RPMI8226 (cell line): Measurements from ENCODE around the gene NUP62.

ENCODE experiments used
- DNase-seq: peaks from one replicate; pipeline ENCODE4 v3.0.0-alpha.2; 2015

The NUP62 gene

DNA sequence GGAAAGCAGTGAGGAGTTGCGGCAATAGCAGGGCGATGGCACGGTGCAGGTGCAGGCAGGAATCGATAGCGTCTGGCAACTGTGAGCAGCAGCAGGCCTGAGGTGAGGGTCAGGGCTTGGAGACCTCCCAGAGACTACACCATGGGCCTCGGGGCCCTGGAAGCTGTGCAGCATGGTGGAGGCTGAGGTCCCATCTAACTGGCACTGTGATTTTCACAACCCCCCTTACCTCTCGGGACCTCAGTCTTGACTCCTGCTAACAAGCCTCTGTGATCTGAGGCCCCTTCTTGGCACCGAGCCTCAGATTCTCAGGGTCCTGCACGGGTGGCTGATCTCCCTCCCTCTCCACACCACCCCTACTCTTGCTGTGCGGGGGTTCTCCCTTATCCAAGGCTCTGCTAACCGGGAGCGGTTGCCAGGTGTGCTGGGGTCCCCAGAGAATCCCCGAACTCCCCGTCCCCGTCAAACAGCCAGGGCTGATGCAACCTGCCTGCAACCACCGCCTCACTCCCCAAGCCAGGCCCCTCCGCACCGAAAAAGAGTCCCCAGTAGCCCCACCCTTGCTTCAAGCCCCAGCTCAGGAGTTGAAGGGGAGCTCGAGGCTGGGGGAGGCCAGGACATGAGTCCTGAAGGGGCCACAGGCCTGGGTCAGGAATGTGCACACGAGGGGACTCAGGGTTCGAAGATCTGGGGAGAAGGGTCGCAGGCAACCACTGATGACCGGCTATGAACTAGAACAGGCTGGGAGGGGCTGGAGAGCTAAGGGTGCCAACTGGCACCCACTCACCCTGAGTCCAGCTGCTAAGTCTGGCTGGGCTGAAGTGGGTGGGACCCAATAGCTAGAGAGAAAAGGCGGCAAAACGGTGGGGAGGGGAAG lies 5.1 kb downstream of the NUP62 start:
- DNase-seq: no peak

DNA sequence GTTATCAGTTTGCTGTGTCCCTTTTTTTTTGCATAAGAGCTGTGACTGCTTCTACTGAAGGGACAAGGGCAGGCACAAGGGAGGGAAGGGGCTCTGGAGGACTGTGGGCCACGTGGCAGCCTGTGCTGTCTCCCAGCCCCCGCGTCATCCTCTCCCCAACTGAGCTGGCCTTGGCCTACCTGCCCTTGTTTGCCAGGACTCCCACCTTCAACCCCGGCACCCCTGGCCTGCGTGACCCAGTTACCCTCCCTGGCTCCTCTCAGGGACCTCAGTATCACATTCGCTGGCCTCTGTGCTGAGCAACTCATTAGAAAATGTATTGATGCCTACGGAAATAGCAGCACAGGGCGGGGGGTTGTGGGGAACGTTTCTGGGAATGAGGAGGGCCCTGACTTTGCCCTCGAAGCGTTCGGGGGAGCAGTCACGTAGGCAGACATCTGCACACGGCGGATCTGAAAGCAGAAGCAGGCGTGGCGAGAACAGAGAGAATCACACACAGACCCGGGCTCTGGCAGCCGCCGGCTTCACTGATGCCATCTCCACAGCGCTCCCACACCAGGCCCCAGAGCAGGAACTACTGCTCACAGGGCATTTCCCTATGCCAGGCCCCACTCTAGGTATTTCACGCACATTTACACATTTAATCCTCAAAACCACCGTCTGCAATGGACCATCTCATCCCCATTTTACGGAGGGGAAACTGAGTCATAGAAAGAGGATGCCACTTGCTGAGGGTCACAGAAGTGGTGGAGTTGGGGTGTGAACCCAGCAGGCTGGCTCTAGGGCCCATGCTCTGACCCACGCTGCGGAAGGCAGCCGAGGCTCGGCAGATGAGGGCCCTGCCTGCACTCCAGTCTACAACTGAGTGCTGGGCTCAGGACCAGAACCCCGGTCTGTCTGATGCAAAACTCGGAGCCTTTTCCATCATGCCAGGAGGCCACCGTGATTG lies 6.0 kb downstream of the NUP62 start:
- DNase-seq: no peak

DNA sequence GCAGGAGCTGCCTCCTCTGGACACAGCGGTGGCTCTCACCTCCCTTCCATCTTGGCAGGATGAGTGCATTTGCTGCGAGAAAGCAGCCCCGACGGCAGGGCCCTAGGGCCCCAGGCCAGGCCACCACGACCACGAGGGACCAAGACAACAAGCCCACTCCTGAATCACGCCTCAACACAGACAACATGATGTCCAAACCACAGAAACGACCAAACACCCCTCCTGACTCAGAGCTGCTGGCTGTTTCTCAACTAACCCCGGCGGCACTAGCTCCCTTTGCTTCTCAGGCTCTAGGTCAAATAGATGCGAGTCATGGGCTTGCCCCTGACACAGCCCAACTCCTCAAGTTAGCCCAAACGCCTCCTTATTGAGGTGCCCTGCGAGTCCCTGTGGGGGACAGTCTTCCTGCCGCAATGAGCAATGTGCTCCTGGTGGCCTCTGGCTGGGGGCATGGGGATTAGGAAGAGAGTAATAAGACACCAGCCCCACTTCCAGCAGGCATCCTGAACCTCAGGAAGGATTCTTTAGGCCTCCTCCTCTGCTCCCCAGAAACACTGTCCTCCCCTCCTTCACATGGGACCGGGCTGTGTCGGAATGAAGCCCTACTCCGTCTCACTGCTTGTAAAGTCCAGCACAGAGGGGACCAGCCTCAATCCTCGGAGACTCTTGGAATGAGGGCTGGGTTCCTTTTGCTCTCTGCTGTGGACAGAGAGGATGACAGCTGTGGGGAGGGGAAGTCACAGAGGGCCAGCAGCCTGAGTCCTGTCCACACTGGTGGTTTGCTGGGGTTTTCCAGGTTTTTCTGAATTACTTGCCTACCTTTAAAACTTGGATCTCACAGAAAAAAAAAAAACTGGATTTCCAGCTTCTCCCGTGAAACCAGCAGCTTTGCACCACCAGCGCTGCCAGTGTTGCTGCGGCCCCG lies 7.2 kb downstream of the NUP62 start:
- no peak for DNase-seq

DNA sequence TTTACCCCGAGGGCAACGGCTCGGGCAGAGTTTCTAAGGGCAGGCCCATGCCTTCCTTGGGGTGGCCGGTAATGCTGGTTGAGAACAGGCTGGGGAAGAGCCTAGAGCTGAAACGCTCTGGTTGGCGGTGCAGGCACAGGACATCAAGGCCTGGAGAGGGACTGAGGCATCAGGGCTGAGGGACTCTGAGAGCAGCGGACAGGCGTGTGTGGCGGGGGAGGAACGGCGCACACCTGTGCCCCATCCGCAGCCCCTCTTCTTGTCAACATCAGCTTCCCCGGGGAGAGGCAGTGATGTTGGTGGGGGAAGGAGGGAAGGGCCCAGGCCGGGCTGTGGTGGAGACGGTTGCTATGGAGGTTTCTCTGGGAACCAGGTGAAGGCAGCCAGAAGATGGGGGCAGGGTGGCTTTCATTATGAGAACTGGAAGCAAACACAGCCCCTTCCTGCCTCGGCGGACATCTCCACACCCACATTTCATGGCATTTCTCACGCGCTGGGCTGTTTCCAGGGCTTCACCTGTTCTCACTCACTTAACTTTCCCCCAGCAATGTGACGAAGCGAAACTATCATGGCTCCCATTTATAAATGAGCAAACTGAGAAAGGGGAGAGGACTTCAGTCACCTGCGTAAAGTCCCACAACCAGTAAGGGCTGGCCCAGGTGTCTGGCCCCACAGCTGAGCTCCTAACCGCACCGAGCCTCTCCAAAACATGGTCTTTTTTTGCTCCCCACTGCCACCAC lies 8.5 kb downstream of the NUP62 start:
- no peak for DNase-seq

DNA sequence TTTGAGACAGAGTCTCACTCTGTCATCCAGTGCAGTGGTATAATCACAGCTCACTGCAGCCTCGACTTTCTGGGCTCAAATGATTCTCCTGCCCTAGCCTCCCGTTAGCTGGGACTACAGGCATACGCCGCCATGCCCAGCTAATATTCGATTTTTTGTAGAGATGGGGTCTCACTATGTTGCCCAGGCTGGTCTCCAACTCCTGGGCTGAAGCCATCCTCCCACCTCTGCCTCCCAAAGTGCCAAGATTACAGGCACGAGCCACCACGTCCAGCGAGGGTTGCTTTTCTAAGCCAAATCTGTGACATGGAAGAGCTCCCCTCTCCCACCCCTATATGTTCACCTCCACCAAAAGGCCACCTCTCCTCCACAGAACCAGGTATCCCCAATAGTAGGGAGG lies 11.2 kb downstream of the NUP62 start:
- DNase-seq: no peak

- DNase-seq: no peak
These were observed 12.2 kb downstream of the NUP62 start for GRCh38 chr19:49916839-49917733.

DNA sequence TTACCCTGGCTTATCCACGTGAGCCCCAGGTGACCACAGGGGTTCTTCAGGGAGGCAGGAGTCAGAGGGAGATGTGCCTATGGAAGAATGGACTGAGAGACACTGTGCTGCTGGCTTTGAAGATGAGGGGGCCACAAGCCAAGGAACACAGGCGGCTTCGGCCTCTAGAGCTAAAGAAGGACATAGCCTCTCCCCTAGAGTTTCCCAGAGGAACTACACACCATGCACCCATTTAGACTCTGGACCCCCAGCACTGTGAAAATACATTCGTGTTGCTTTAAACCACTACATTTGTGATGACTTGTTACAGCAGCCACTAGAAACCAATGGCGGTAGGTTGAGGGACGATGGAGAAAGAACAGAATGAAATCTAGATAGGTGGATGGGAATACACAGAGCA lies 14.0 kb downstream of the NUP62 start:
- DNase-seq: no peak

DNA sequence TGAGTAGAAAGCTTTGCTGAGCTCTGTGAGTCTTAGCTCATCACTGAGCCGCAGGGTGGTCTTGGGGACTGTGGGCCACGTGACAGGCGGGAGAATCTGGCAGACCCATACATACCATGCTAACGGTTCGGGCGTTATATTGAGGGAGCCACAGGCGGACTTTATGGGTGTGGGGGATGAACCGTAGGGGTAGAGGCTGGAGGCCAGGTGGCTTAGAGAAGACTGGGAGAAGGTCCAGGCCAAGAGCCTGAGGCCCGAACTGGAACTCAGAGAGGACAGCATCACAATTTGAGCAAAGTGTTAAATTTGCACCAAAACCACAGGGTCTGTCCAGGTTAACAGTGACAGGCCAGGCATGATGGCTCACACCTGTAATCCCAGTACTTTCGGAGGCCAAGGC lies 15.6 kb downstream of the NUP62 start:
- no peak for DNase-seq

DNA sequence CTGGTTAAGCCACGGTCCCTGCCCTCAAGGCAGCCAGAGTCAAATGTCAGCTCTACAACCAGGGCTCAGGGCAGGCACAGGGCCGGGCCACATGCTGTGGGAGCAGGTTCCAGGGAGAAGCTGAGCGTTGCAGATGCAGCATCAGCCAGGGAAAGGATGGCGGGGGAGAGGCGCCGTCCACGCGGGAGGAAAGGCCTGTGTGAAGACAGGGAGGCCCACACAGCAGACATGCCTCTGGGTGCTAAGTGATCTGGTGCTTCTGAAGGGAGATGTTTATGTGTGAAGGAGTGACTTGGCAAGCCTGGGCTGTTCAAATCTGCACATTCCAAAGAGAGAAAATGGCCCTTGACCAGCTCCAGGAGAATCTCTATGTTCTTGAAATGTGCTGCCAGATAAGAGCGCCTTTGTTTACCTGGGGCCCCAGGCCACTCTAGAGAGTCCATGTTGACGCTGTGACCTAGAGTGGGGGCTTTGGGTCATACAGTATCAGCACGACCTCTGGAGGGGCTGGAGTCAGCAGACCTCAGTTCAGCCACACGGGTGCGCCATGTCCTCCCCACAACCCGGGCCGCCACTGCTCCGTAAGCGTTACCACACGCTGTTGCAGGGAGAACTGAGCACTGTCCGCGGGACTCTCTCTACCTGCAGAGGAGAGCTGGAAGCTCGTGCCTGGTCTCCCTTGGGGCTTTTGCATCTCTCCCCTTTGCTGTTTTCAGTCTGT lies 16.2 kb downstream of the NUP62 start:
- DNase-seq: no peak

DNA sequence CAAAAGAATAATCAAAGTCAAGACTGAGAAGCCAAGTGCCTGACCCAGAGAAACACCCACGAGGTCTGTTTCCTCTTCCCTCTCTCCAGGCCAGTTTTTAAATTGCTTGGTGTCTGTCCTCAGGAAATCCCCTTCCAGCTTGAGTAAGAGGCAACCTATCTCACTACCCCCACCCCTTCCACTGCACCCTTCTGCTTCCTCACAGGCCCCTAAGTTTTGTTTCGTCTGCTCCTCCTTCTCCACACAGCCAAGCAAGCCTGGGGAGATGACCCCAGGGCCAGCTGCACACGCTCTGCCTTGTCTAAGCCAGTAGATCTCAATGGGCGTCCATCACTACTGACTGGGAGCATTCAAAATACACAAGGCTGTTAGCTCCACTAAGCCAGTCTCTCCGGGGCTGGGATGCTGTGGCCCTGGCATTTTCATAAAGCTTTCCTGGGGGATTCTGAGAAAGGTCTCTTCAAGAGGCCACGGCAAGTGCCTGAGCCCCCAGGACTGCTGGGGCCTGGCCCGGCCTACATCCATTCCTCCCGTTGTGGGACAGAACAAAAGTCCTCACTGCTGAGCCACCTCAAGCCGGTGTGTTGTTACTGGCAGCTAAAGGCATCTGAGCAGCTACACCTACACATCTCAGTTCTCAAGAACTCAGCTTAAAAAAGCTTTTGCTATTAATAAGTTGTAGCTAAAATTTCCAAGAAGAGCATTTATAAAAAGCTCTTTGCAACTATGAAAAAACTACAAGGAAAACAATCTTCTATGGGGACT lies 17.7 kb downstream of the NUP62 start:
- no peak for DNase-seq

DNA sequence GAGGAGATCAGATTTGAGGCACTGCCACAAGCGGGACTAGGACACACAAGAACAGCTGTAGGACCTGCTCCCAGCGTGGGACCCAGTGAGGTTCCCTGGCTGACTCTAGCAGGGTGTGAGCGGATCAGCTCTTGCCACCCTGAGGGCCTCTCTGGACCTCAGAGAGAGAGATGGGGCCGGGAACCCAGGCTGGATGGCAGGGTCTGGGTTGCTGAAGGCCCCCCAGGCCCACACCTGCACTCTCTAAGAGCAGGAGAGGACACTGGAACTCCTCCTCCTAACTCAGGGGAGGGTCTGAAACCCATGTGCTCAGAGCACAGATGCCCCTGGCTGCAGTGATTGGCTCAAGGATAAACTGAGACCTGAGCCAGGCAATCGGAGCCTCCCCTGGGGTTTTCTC lies 19.1 kb downstream of the NUP62 start:
- no peak for DNase-seq

DNA sequence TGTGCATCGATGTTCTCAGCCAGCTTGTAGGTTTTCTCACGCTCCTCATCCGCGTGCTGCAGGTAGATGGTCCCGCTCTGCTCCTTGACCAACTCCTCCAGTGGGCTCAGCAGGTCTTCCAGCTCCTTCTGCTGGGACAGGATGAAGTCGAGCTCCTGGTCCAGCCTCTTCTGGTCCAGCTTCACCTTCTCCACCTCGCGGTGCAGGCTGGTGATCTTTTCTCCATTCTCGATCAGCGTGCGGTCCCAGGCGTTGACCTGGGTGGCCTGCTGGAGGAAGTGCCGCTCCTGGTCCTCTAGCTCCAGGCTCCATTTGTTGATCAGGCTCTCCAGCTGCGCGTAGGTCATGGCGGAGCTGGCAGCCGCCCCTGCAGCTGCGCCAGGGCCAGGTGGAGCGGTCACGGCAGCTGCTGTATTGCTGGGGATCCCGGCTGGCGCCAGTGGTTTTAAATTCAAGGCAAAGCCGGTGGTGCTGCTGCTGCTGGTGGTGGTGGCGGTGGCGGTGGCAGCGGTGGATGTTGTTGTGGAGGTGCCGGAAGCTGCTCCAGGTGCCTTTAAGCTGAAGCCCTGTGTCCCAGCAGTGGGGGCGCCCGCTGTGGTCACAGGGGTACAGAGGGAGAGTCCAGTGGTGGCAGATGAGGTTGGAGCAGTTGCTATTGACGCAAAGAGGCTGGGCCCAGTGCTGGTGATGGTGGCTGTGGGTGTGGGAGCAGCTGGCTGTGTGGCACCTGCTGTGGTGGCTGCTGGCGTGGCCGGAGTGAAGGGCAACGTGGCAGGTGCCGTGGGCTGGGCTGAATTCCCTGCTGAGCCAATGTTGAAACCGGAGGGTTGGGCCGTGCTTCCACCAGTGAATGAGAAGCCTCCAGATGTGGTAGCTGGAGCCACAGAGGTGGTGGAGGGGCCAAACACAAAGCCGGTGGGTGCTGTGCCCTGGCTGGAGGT lies 20.6 kb downstream of the NUP62 start:
- DNase-seq: no peak

DNA sequence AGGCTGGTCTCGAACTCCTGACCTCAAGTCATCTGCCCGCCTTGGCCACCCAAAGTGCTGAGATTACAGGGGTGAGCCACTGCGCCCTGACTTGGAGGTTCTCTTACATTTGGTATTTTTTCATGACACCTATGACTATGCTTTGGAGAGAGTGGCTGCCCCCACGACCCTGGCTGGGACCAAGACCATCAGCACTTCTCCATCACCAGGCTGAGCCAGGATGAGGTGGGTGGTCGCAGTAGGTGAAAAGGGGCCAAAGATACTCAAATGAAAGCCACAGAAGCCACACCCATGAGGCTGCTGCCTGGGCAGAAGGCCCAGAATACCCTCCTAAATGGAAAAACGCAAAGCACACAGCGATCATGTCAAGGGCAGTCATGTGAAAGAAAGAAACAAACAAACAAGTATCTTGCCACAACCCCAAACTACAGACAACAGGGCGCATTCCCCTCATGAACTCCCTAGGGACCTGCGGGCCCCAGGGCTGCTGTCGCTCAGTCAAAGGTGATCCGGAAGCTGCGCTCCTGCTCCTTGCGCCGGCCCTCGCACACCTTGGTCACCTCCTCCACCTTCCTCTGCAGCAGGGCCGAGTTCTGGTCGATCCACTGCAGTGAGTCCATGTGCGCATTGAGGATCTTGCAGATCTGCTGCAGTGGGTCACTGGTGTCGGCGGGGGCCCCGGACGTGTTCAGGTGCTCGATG lies 21.4 kb downstream of the NUP62 start:
- no peak for DNase-seq

DNA sequence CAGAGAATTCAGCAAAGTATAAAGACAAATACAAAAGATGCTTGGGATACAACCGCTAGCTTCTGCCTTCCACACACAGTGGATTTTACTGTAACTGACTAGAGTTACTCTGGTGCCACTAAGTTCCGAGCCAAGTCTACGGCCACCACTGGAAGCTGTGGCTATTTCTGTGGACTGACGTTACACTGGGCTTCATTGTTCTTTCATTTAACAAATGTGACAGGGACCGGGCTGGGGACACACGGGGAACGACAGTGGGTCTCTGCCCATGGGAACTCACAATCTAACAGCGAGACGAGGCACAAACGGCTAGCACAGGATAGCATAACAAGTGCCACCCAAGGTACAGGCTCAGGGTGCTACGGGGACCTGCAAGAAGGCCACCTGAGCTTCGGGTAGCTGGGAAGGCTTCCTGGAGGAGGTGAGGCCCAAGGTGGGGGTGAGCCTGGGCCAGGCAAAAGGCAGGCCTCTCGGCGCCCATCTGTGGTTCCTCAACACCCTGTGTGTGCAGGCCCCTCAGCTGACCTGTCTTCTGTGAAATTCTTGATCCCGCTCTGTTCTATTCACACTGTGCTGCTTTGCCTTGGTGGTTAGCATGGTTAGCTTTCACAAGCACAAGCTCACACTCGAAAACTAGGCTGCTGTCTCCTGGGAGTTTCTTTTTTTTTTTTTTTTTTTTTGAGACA lies 22.3 kb downstream of the NUP62 start:
- no peak for DNase-seq

- DNase-seq: no peak
These were observed 25.2 kb downstream of the NUP62 start for GRCh38 chr19:49904136-49904535.

- DNase-seq: peak; percentile 70
These were observed 32.3 kb downstream of the NUP62 start, which contains the start of gene IL4I1 for GRCh38 chr19:49896863-49897621. IL4I1 (minus strand) TSS chr19:49896887; CDS start chr19:49896160, 727 bp downstream.
